Adrenal gland (tissue), 5 donors: Measurements from ENCODE around the gene CCDC93.

Source experiments
- POLR2A ChIP-seq, 2 donors: fragments of 450-650 bp; IDR thresholded peaks; one replicate each; pipeline ENCODE4 v1.6.1; 2017; ENCODE audit warnings: antibody characterized with exemption in 2 of 2, mild to moderate bottlenecking in 2 of 2, moderate library complexity in 1 of 2
- TF ChIP-seq, protein P1 (sequence below), 6 experiments: fragments of 450-650 bp in 4 of 6; fragments of 200-600 bp in 2 of 6; sonication (generic) in 1 of 6; IDR thresholded peaks; 1 replicate in 5 of 6; 2 replicates in 1 of 6; pipeline versions ENCODE4 v1.5.1 to v1.8.0; 2016 to 2021; ENCODE audit warnings: antibody characterized with exemption in 6 of 6, mild to moderate bottlenecking in 2 of 6, moderate library complexity in 1 of 6
- donor health status: DM: no; HTN: no; CAD: no.

DNA sequence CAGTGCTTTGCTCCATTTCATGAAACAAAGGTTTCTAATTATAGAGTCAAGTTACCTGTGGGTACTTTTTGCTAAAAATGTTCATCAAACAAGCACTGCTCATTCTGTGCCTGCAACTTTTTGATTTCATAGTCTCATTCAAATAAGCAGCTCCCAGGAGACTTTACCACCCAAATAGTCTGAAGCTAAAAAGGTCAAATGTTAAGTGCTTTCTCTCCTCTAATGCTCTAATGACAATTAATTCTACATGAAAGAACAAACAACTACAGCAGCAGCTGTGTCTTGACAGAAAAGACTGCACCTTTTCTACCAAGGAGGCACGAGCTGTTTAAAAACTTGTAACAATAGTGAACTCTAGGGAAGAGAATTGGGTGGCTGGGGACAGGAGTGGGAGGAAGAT is 65.3 kb downstream of the CCDC93 start:
- TF ChIP-seq, protein P1, sequence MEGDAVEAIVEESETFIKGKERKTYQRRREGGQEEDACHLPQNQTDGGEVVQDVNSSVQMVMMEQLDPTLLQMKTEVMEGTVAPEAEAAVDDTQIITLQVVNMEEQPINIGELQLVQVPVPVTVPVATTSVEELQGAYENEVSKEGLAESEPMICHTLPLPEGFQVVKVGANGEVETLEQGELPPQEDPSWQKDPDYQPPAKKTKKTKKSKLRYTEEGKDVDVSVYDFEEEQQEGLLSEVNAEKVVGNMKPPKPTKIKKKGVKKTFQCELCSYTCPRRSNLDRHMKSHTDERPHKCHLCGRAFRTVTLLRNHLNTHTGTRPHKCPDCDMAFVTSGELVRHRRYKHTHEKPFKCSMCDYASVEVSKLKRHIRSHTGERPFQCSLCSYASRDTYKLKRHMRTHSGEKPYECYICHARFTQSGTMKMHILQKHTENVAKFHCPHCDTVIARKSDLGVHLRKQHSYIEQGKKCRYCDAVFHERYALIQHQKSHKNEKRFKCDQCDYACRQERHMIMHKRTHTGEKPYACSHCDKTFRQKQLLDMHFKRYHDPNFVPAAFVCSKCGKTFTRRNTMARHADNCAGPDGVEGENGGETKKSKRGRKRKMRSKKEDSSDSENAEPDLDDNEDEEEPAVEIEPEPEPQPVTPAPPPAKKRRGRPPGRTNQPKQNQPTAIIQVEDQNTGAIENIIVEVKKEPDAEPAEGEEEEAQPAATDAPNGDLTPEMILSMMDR (IDR thresholded peaks at IDR 0.05): no peak
- TF ChIP-seq POLR2A (IDR thresholded peaks at IDR 0.05): no peak
